Measurements from ENCODE around the gene WWOX.

Gene WWOX

GRCh38 chr16:78446486-78446885, 347.0 kb downstream of the WWOX start:
- no peak overlapping the region for H3K4me2 ChIP-seq (ENCODE audit: low read depth, low read length)
- TF ChIP-seq EZH2 (optimal IDR thresholded peaks at IDR 0.05; ENCODE audit: low read depth, low read length) (no peak), CTCF (IDR thresholded peaks at IDR 0.05; ENCODE audit: low read length) (no peak), EZH2phosphoT487 (IDR thresholded peaks at IDR 0.05; ENCODE audit: low read length) (no peak)
- no peaks in the 10 kb centered on the region for H3K9me2 ChIP-seq (replicated peaks; ENCODE audit: insufficient read depth, low read length)
- DNase-seq: no peak
- no peaks in the 10 kb centered on the region for H3K36me3 ChIP-seq (replicated peaks; ENCODE audit: insufficient read depth, low read length)
- no peaks in the 10 kb centered on the region for H3F3A ChIP-seq (ENCODE audit: insufficient read depth, low read length)
- no peaks in the 10 kb centered on the region for H3K4me1 ChIP-seq (ENCODE audit: low read length)
- H4K20me1 ChIP-seq (ENCODE audit: insufficient read depth, low read length): no peaks in the 10 kb centered on the region
- H3K27me3 ChIP-seq (replicated peaks; ENCODE audit: insufficient read depth, low read length): no peaks in the 10 kb centered on the region
- no peak overlapping the region for H3K4me3 ChIP-seq (ENCODE audit: low read length)
- no peak overlapping the region for H2AFZ ChIP-seq (ENCODE audit: low read length)
- no peaks in the 10 kb centered on the region for H3K79me2 ChIP-seq (ENCODE audit: low read length)
- no peak overlapping the region for H3K27ac ChIP-seq (ENCODE audit: low read length)
- no peaks in the 10 kb centered on the region for H3K9me3 ChIP-seq (replicated peaks; ENCODE audit: insufficient read depth, low read length)
- H3K9ac ChIP-seq (ENCODE audit: low read length): no peak overlapping the region

GRCh38 chr16:78446992-78447563, 347.6 kb downstream of the WWOX start:
- DNase-seq: no peak
- no peaks in the 10 kb centered on the region for H3K9me2 ChIP-seq (replicated peaks; ENCODE audit: insufficient read depth, low read length)
- no peaks in the 10 kb centered on the region for H3K9me3 ChIP-seq (replicated peaks; ENCODE audit: insufficient read depth, low read length)
- H3K4me2 ChIP-seq (ENCODE audit: low read depth, low read length): no peak overlapping the region
- H3K4me3 ChIP-seq (ENCODE audit: low read length): no peak overlapping the region
- no peaks in the 10 kb centered on the region for H3K79me2 ChIP-seq (ENCODE audit: low read length)
- TF ChIP-seq EZH2phosphoT487 (IDR thresholded peaks at IDR 0.05; ENCODE audit: low read length) (no peak), CTCF (IDR thresholded peaks at IDR 0.05; ENCODE audit: low read length) (no peak)
- H3F3A ChIP-seq (ENCODE audit: insufficient read depth, low read length): no peaks in the 10 kb centered on the region
- H3K36me3 ChIP-seq (replicated peaks; ENCODE audit: insufficient read depth, low read length): no peaks in the 10 kb centered on the region
- H3K9ac ChIP-seq (ENCODE audit: low read length): no peak overlapping the region
- H4K20me1 ChIP-seq (ENCODE audit: insufficient read depth, low read length): no peaks in the 10 kb centered on the region
- H2AFZ ChIP-seq (ENCODE audit: low read length): no peak overlapping the region
- H3K27me3 ChIP-seq (replicated peaks; ENCODE audit: insufficient read depth, low read length): no peaks in the 10 kb centered on the region
- H3K4me1 ChIP-seq (ENCODE audit: low read length): no peaks in the 10 kb centered on the region
- no peak overlapping the region for H3K27ac ChIP-seq (ENCODE audit: low read length)

GRCh38 chr16:78448658-78449271, 349.3 kb downstream of the WWOX start:
- no peaks in the 10 kb centered on the region for H3K79me2 ChIP-seq (ENCODE audit: low read length)
- TF ChIP-seq EZH2 (optimal IDR thresholded peaks at IDR 0.05; ENCODE audit: low read depth, low read length): no peak
- TF ChIP-seq EZH2phosphoT487 (IDR thresholded peaks at IDR 0.05; ENCODE audit: low read length): no peak
- TF ChIP-seq CTCF (IDR thresholded peaks at IDR 0.05; ENCODE audit: low read length): no peak
- H3K4me3 ChIP-seq (ENCODE audit: low read length): no peak overlapping the region
- no peaks in the 10 kb centered on the region for H3F3A ChIP-seq (ENCODE audit: insufficient read depth, low read length)
- H3K27ac ChIP-seq (ENCODE audit: low read length): no peak overlapping the region
- H3K9me2 ChIP-seq (replicated peaks; ENCODE audit: insufficient read depth, low read length): no peaks in the 10 kb centered on the region
- no peaks in the 10 kb centered on the region for H3K36me3 ChIP-seq (replicated peaks; ENCODE audit: insufficient read depth, low read length)
- H3K9ac ChIP-seq (ENCODE audit: low read length): no peak overlapping the region
- no peaks in the 10 kb centered on the region for H3K4me1 ChIP-seq (ENCODE audit: low read length)
- no peak overlapping the region for H2AFZ ChIP-seq (ENCODE audit: low read length)
- H3K9me3 ChIP-seq (replicated peaks; ENCODE audit: insufficient read depth, low read length): no peaks in the 10 kb centered on the region
- no peak for DNase-seq
- no peaks in the 10 kb centered on the region for H4K20me1 ChIP-seq (ENCODE audit: insufficient read depth, low read length)
- H3K4me2 ChIP-seq (ENCODE audit: low read depth, low read length): no peak overlapping the region
- no peaks in the 10 kb centered on the region for H3K27me3 ChIP-seq (replicated peaks; ENCODE audit: insufficient read depth, low read length)

All from MM.1S (cell line).